Left colon (tissue), 2 donors: ENCODE results near the gene TSPAN11. TPM values are rescaled to one million over a fixed set of nuclear protein-coding genes. Genes with fewer than 3 reads are reported as not detected.

Experiments
- ATAC-seq: fragments of 200-7000 bp; cut with Tn5 transposase; one replicate; pipeline ENCODE4 v1.9.1; 2020; ENCODE audit warnings: mild to moderate bottlenecking, moderate library complexity
- DNase-seq, 2 donors: peaks; one replicate each; pipeline ENCODE4 v3.0.0-alpha.2; 2020
- intact Hi-C, 2 donors: fragments of 100-400 bp; cut with DNase I in 1 of 2; cut with micrococcal nuclease in 1 of 2; formaldehyde crosslinking; loops; one replicate each; pipeline versions ENCODE4 v1.11.2 to v1.14.0; 2022; cut with DNase I, micrococcal nuclease
- total RNA-seq, 2 donors: library from RNA; stranded (reverse); fragmentation: NEBNext Ultra II Directional; extraction: Animal tissue kit (Norgen Biotek cat#: 25700); gene quantifications; one replicate each; pipeline ENCODE4 v1.2.1, GENCODE V29; 2021
- donor health status: DM: no; HTN: no; CAD: no.
- donor health status: DM: yes; HTN: yes; CAD: no.

The TSPAN11 gene
- total RNA-seq, 2 donors from 2014 or later: 2.7 to 4.6 TPM

DNA sequence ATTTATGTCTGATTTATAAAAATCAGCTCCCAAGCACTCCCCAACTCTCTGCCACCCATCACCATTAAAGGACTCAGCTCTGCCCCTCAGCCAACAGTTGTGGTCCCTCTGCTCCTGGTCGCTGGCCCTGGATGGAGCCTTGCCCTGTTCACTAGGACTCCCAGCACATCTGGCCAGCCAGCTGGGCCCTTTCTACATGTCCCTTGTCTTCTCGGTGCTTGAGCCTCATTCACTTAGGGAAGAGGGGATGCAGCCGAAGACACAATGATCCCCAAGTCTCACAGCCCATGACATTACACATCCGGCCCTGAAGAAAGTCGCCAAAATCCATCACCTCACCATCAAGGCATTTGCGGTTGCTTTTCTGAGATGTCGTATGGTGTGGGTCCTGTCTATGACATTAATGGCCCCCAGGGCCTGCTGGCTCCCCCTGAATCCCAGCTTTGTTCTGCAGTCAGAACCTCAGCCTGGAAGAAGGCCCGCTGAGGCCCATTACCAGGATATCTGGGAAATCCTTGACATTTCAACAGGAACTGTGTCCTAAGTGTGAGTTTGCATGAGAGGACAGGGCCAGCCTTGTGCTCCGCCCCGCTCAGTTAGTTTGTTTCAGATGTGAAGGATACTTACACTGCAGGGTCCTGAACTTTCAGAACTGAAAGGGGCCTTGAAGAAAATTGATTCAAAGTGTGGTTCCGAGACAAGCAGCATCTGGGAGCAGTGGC lies 19.1 kb downstream of the TSPAN11 start:
- intact Hi-C loops: no loop called here
- DNase-seq (no peak), ATAC-seq (no peak)

DNA sequence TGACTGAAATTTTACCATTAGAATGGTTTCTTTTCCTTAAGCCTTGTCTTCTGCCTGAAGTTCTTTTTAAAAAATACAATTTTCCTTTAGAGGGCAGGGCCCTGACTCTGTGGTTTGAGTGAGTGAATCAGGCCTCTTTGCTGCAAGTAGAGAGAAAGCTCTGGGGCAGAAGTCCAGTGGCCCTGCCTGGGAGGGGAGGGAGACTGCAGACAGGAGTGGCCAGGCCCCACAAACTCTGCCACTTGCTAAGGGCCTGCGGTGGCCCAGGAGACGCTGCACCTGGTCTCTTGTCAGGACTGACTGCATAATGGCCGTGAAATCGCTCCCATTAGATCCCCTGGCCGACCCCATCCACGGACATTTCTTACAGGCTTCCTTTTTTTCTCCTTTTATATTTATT lies 25.5 kb downstream of the TSPAN11 start:
- no peak for DNase-seq
- ATAC-seq: no peak
- intact Hi-C loops: no loop called here

DNA sequence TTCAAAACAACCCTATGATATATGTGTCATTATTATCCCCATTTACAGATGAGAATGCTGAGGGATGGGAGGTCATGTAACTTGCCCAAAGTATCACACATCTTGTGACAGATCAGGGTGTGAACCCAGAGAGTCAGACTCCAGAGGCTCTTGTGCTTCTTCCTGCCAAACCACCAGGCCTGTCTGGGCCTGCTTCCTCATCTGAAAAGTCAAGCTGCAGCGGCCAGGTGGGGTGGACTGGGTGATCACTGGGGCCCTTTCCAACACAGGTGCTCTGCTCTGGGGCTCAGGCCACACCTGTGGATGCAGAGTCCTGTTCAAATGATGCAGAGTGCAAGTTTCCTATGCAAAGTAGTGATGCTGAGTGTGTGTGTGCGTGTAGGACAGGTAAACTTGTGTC lies 26.7 kb downstream of the TSPAN11 start:
- intact Hi-C loops: no loop called here
- DNase-seq (no peak), ATAC-seq (no peak)

DNA sequence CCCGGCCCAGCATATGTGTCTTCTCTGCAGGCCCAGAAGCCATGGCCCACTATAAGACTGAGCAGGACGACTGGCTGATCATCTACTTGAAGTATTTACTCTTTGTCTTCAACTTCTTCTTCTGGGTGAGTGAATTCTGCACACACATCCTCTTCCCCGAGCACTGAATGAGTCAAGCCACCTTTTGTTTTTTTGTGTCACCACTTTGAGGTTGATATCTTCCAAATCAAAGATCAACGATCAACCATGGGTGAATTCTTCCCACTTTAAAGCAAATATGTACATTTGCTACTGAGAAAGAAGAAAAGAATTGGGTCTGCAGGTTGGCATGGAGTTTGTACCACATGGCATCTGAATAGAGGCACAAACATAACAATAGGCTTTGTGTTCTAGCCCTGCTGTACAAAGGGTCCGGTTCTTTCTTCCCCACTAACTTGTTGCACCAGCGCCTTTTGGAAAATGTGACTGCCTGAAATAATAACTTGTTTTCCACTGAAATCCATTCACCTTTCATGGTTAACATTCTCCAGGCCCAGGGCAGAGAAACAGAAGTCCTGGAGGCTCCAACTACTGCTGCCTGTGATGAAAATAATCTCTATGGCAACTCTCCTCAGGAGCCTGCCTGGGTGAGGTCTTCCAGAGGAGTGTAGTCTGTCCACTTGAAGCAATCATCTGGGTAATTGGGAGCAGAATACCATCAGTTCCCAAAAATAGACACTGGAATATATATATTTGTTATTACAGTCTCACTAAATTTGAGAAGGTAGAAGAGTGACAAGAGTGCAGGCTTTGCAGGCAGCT lies 27.6 kb downstream of the TSPAN11 start:
- ATAC-seq (no peak), DNase-seq (no peak)
- intact Hi-C loops: no loop called here

DNA sequence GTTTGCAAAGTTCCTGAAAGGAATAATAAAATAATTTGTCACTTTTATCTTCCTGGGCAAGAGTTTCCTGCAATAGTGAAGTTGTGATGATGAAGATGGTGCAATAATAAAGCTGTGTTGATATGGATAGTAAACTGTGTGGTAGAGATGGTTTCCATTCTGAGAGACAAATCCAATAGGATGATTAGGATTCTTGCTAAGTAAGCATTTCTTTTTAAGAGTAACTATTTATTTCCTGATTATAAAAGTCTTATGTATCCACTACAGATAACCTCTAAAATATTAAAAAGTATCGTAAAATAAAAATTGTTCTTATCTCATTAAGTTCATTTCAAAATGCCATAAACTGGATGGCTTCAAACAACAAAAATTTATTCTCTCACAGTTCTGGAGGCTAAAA lies 28.7 kb downstream of the TSPAN11 start:
- ATAC-seq: no peak
- intact Hi-C loops: no loop called here
- DNase-seq: no peak

DNA sequence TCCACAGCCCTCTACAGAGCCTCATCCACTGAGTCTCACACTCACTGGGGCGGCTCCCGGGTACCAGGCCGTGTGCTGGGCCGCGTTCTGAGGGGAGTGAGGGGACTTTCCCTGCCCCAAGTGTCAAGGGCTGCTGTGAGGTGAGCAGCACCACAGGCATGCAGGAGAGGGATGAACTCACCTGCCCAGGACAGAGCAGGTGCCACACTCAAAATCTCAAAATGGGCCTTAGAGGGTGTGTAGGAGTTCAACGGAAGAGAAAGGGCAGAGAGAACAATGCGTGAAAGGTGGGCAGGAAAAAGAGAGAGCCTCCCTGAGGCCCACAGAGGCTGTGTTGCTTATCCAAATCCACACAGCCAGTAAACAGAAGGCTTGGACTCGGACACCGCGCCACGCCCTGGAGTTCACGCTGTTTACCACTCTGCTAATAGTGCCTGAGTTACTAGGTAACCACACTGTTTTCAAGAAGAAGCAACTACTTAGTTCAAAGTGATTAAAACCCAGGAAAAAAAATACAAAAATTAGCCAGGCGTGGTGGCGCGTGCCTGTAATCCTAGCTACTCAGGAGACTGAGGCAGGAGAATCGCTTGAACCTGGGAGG lies 32.7 kb downstream of the TSPAN11 start:
- no peak for DNase-seq
- intact Hi-C loops: no loop called here
- peak; percentile 36 for ATAC-seq

DNA sequence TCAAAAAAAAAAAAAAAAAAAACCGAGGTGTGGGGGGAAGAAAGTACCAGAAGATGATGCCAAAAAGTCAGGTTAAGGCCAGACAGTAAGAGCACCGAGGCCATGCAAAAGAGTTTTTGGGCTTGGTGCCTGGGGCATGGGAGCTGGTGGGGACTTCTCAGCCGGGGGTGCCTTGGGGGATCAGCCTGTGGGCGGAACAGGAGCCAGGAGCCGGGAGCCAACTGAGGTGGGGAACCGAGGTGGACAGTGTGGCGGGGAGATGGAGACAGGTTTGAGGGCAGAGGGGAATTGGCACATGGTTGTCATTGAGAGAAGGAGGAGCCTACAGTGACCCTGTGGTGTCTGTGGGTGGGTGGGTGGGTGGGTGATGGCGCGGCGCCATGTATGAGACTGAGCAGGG lies 33.2 kb downstream of the TSPAN11 start:
- ATAC-seq (no peak), DNase-seq (no peak)
- intact Hi-C loops: no loop called here

DNA sequence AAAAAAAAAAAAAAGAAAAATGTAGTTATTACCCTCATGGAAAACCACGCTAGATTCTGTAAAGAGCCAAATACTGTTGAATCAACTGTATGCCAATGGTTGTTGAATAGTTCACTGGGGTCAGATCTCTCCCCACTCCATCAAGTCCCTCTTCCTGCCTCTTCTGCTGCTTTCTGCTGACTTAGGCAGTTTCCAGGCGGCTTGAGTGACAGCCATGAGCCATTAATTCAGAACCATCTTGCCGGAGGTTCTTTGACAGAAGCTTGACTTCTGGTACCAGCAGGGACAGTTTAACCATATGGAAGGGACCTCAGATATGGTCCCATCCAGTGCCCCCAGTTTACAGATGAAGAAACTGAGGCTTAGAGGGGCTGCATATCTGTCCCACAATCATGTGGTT lies 34.5 kb downstream of the TSPAN11 start:
- ATAC-seq: no peak
- intact Hi-C loops: no loop called here
- DNase-seq: no peak

DNA sequence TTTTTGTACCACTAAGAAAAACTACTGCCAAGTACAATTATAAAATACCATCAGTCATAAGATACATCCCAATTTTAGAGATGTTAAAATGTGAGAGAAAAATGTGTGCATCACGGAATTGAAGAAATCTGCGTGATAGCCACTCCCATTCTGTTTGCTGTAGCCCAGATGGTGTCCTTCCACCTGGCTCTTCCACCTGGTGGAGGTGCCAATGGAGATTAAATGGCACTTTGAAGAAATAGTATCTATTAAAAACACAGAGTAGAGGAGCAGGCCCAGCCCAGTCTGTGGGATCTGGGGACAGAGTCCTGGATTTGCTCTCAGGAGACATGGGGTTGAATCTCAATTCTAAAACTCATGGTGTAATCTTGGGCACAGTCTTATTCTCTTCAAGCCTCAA lies 35.5 kb downstream of the TSPAN11 start:
- ATAC-seq: no peak
- intact Hi-C loops: no loop called here
- DNase-seq: no peak

DNA sequence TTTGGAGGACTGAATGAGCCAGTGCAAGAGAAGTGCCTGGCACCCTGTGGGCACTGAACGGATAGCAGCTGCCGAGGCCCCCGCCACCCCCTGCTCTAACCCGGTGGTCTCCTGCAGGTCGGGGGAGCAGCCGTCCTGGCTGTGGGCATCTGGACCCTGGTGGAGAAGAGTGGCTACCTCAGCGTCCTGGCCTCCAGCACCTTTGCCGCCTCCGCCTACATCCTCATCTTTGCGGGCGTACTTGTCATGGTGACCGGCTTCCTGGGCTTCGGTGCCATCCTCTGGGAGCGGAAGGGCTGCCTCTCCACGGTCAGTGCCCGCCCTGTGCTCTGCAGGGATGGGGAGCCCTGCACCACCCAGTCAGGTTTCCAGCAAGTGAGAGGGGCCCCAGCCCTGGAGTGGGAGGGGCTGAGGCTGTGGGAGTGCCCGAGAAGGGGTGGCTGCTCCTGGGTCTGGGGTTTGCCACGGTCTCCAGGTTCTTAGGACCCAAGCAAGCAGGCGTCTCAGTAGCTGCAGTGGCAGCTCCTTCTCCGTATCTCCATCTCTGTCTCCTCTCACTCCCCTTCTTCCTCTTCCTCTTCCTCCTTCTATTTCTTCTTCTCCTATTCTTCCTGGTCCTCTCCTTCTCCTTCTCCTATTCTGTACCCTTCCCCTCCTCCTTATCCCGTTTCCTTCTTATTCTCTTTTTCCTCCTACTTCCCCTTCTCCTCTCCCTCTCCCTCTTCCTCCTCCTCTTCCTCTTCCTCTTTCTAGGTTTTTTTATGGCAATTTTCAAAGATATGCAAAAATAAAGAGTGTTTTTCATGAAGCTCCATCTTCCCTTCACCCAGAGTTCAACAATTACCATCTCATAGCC lies 37.4 kb downstream of the TSPAN11 start:
- intact Hi-C loops: no loop called here
- DNase-seq: no peak
- ATAC-seq: no peak

DNA sequence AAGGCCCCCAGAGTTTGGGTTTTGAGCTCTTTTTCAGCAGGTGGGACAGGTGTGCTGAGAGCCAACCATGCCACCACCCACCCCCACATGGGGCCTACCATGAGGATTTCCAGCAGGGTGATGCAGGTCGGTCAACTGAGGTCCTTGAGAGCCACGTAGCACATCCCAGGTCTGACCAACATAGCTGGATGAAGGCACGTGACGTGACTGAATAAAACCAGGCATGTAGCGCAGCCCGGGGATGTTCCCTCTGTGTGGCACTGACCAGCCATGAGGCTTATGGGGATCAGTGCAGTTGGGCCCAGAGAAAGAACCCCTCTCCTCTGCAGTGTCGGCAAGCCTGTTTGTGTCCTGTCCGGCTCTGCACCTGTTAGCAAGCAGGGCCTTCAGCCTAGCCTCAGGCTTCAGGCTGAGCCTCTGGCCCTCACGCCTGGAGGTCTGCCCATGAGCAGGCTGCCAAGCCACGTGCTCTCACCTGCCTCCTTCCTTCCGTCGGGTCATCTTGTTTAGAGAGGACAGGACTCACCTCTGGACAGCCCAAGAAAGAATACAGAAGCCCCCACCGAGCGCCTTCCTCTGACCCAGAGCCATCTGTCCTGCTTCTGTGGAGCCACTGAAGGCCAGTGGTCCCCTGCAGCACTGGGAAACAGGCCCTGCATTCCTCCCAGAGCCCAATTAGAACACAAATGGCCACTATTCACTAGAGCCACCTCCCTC lies 38.5 kb downstream of the TSPAN11 start:
- intact Hi-C loops: no loop called here
- DNase-seq: no peak
- ATAC-seq: no peak

DNA sequence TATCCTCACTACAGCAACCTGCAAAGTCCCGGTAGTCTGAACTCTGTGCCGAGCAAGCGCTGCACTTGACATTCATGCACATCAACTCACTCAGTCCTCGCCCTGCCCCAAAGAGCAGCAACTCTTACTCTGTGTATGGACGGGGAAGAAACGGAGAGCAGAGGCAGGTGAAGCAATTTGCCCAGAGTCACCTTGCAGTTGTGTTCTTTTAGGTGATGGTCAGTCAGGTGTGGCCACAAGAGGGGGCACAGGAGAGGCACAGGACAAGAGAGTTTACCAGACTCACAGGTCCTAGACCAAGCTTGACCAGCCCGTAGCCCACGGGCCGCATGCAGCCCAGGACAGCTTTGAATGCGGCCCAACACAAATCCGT lies 39.1 kb downstream of the TSPAN11 start:
- DNase-seq (no peak), ATAC-seq (peak; percentile 45)
- intact Hi-C loops: no loop called here

DNA sequence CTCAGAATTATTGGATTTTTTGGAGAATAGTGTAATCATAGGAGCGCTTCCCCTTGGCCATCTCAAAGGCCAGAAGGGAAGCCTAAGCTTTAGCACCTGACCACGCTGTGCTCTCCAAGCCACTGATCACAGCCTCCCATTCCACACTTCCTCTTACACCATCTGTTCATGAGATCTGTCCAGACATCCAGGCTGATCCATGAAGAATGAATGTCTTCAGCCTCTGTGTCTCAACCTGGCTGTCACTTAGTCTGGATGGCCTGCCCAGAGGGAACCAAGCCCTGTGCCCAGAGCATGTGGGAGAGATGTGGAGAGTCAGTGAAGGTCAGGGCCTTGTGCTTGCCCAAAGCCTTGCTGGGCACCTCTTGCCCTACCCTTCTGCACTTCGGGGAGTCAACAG lies 40.5 kb downstream of the TSPAN11 start:
- no peak for ATAC-seq
- intact Hi-C loops: no loop called here
- no peak for DNase-seq

DNA sequence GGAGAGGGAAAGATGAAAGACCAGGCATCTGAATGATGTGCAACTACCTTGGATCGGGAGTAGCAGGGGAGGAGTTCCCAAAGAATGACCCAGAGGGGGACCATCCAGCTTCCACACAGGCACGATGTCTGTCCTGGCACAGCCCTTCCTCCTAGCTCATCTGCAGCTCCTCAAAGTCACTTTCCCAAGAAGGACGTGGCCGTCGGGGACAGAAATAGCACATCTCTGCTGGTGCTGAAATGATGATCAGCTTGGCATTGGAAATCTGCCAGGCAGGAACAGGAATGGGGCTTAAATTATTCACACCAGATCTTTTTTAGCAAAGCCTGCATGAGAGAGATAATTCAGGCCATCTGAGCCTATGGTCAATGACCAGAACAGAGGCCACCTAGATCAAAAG lies 41.7 kb downstream of the TSPAN11 start:
- DNase-seq: no peak
- intact Hi-C loops: no loop called here

DNA sequence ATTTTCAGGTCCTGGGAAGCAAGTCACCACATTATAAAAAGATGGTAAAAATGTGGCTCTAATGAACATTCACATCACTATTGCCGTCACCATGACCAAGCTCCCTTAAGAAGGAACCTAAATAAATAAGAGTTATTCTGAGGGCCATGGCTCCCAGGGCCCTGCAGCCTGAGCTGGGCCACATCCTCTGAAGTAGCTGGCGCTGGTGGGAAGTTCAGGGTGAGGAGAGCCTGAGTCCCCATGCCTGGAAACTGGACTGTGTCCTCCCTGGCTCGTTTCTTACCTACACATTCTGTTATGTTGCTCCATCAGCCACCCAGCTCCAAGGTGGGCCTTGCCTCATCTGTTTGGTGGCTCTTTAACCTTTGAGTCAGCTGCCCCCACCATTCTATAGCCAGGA lies 42.5 kb downstream of the TSPAN11 start:
- ATAC-seq: no peak
- no peak for DNase-seq
- intact Hi-C loops: no loop called here

More for the DNA sequence above, 41.7 kb downstream of the TSPAN11 start:
- no peak for ATAC-seq

DNA sequence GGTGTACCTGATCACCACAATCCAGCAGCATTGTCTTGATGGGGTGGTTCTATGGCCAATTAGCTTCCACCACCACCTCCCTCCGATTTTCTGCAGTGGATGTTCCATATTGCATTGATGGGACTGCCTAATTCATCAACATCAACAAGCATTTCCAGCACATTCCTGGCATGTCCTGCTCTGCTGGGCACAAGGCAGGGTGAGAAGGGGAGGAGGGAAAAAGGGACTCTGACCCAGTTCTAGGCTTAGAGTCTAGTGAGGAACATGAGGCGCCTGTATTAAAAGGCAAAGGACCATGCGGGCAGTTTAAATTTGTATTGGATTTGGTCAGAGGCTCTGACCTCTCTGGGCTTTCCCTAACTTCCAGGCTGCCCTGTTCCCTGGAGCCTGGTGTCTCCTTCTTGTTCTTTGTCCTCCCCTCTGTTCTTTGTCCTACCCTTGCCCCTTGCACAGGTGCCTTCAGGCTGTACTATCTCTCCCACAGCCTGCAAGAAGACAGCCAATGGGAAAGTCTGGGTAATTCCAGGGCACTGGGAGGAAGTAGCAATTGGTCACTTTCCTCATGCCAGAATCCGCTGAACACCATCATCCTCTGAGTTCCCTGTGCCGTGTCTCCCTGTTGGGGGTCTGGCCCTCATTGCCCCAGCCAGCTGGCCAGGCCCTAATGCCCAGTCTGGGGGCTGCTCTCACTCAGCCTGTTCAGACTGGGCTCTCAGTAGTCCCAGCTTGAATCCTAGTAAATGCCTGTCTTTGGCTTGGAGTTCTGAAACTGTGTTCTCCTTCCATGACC lies 43.3 kb downstream of the TSPAN11 start:
- ATAC-seq (no peak), DNase-seq (no peak)
- intact Hi-C loops: no loop called here

DNA sequence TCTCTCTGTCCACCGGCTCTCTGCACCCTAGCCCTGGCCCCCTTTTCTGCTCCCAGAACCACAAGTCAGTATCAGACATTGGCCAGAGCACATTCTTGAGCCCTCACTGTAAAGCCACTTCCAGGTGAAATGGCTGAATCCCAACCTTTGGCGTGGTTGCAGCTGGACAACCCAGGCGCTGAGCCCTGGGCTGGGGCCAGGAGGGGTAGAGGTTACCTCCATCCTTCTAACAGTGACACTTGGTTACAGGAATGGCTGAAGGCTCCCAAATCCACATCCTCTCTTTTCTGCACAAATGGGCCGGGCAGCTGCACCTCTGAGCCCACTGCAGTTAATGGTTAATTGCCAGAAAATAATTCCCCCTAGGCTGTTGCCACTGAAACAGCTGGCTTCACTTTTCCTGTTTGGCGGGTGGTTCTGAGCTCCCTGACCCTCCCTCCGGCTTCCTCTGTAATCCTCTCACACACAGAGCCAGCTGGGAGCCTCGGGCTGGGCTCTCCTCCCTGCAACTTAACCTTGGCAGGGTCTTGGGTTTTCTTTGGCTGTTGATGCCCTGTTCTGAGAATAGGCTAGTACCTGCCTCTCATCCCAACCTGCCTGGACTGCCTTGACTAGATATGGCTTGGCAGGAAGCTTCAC lies 44.1 kb downstream of the TSPAN11 start:
- ATAC-seq: no peak
- DNase-seq: no peak
- intact Hi-C loops: no loop called here

DNA sequence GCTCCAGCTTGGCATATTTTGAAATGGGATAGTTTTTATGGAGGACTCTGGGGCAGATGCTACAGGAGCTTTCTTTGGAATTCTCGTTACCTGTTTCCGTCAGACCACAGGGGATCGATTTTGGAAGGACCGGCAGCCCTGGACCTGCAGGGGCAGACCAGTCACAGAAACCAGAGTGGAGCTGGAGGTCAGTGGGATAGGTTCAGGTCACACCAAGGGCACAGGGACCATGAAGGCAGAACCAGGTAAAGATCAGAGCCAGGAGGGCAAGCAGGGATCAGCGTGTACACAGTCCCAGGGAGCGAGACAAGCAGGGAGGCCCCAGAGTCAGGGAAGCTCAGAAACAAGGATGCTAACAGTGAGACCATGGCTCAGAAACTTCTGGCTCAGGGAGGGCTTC lies 45.5 kb downstream of the TSPAN11 start:
- no peak for ATAC-seq
- DNase-seq: no peak
- intact Hi-C loops: no loop called here
